Breast epithelium (tissue), 4 donors: ENCODE measurements around the gene DNAH9. TPM values are rescaled to one million over a fixed set of nuclear protein-coding genes. Genes with fewer than 3 reads are reported as not detected.
"Not testable (repeated sequence)": the region's sequence is repeated elsewhere in the genome, so short reads cannot be mapped to it uniquely, and the experiment has no call there.

Experiments
- DNase-seq, 2 donors: peaks; one replicate each; pipeline ENCODE4 v3.0.0-alpha.2; 2019; ENCODE audit warnings: low spot score in 2 of 2
- H3K27ac ChIP-seq, 2 donors: fragments of 200-600 bp; sonication (generic) in 1 of 2; one replicate each; pipeline ENCODE4 v1.5.1; 2016 to 2019; ENCODE audit warnings: mild to moderate bottlenecking in 1 of 2
- H3K27me3 ChIP-seq, 2 donors: fragments of 200-600 bp; sonication (generic) in 1 of 2; one replicate each; pipeline versions ENCODE4 v1.5.1 to v1.6.0; 2017 to 2019; ENCODE audit warnings: control low read depth in 1 of 2, mild to moderate bottlenecking in 1 of 2
- H3K36me3 ChIP-seq: fragments of 200-600 bp; one replicate; pipeline ENCODE4 v1.5.1; 2019
- H3K4me1 ChIP-seq, 2 donors: fragments of 200-600 bp; sonication (generic); one replicate each; pipeline ENCODE4 v1.5.1; 2016 to 2019; ENCODE audit warnings: control low read depth in 1 of 2
- H3K4me3 ChIP-seq, 3 donors: fragments of 200-600 bp; sonication (generic); 1 replicate in 2 of 3; 2 replicates in 1 of 3; pipeline ENCODE4 v1.5.1; 2016 to 2019; ENCODE audit warnings: mild to moderate bottlenecking in 3 of 3, moderate library complexity in 2 of 3
- H3K9me3 ChIP-seq, 2 donors: fragments of 200-600 bp; sonication (generic) in 1 of 2; one replicate each; pipeline ENCODE4 v1.5.1; 2016 to 2019; ENCODE audit warnings: control low read depth in 1 of 2
- POLR2A ChIP-seq: fragments of 450-650 bp; IDR thresholded peaks from one replicate; pipeline ENCODE4 v1.6.1; 2016; ENCODE audit warnings: antibody characterized with exemption, mild to moderate bottlenecking, moderate library complexity
- POLR2AphosphoS5 ChIP-seq, 3 donors: sonication (generic); formaldehyde crosslinking; IDR thresholded peaks; one replicate each; pipeline ENCODE4 v1.6.1; 2017; ENCODE audit warnings: antibody characterized with exemption in 3 of 3
- intact Hi-C: fragments of 100-400 bp; cut with DNase I; formaldehyde crosslinking; loops from one replicate; pipeline ENCODE4 v1.15.1; 2023; ENCODE audit warnings: low total_unique reads
- total RNA-seq, 3 donors: library from RNA; depleted of rRNA; stranded (reverse); fragments of >200 nt; gene quantifications; one replicate each; pipeline ENCODE4 v1.1.0, GENCODE V29; 2016
- TF ChIP-seq, protein P1 (sequence below), 3 donors: fragments of 450-650 bp; IDR thresholded peaks; one replicate each; pipeline ENCODE4 v1.5.1; 2016 to 2017; ENCODE audit warnings: antibody characterized with exemption in 3 of 3, mild to moderate bottlenecking in 3 of 3, moderate library complexity in 3 of 3

DNAH9 gene
- total RNA-seq, 3 donors from 2014 or later = 0.66 to 3.5 (median 1.2) TPM

DNA sequence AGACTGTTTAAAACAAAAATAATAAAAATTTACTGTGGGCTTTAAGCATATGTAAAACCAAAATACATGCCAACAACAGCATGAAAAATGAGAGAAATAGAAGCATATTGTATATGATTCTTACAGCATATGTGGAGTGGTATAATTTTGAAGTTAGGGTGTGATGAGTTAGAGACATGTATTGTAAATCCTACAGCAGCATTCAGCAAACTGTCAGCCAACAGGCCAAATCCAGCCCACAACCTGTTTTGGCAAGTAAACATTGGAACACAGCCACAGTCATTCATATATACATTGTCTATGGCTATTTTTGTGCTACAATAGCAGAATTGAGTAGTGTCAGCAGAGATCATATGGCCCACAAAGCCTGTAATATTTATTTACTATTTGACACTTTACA, 356.7 kb downstream of the DNAH9 start:
- H3K36me3 ChIP-seq = peaks cover 7% of the 10 kb centered on the region
- H3K4me1 ChIP-seq = no peaks in the 10 kb centered on the region
- intact Hi-C loops = no loop called here
- no peaks in the 10 kb centered on the region for H3K27me3 ChIP-seq
- TF ChIP-seq, protein P1, sequence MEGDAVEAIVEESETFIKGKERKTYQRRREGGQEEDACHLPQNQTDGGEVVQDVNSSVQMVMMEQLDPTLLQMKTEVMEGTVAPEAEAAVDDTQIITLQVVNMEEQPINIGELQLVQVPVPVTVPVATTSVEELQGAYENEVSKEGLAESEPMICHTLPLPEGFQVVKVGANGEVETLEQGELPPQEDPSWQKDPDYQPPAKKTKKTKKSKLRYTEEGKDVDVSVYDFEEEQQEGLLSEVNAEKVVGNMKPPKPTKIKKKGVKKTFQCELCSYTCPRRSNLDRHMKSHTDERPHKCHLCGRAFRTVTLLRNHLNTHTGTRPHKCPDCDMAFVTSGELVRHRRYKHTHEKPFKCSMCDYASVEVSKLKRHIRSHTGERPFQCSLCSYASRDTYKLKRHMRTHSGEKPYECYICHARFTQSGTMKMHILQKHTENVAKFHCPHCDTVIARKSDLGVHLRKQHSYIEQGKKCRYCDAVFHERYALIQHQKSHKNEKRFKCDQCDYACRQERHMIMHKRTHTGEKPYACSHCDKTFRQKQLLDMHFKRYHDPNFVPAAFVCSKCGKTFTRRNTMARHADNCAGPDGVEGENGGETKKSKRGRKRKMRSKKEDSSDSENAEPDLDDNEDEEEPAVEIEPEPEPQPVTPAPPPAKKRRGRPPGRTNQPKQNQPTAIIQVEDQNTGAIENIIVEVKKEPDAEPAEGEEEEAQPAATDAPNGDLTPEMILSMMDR (IDR thresholded peaks at IDR 0.05) = no peak
- TF ChIP-seq POLR2AphosphoS5 (IDR thresholded peaks at IDR 0.05) = no peak
- no peak for TF ChIP-seq POLR2A
- no peak overlapping the region for H3K4me3 ChIP-seq
- DNase-seq = no peak
- H3K27ac ChIP-seq = no peak overlapping the region
- peaks cover 4 to 20% of the 10 kb centered on the region in 2 donors for H3K9me3 ChIP-seq

DNA sequence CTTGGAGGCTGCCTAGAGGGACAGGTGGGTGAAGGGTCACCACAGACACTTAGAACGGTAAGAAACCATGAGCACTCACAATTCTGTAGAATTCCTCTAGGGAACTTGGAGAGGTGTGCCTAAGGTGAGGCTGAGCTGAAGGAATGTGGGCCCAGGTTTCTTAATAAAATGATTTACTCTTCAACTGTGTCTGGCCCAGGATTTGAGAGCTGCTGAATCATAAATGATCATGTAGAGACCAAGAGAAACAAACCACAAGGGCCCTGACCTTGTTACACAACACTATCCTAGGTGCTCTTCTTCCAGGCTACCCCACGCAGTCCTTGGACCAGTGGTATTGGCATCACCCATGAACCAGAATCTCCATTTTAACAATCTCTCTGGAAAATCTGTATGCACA, 371.3 kb downstream of the DNAH9 start:
- intact Hi-C loops = no loop called here

DNA sequence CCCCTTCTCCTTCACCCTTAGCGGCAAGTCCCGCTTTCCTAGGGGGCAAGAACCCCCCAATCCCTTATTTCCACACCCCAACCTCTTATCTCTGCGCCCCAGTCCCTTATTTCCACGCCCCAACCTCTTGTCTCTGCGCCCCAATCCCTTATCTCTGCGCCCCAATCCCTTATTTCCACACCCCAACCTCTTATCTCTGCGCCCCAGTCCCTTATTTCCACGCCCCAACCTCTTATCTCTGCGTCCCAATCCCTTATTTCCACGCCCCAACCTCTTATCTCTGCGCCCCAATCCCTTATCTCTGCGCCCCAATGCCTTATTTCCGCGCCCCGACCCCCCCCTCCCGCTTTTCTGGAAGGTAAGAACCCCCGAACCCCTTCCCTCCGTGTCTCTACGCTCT, 374.5 kb downstream of the DNAH9 start:
- intact Hi-C loops, DNase-seq, H3K4me1 ChIP-seq, H3K27me3 ChIP-seq, H3K36me3 ChIP-seq, H3K4me3 ChIP-seq, H3K27ac ChIP-seq: not testable (repeated sequence)
- H3K9me3 ChIP-seq = peaks cover 6 to 16% of the 10 kb centered on the region in 2 donors

More for the DNA sequence above, 371.3 kb downstream of the DNAH9 start:
- TF ChIP-seq POLR2A (no peak), POLR2AphosphoS5 (IDR thresholded peaks at IDR 0.05) (no peak)
- TF ChIP-seq, protein P1 (IDR thresholded peaks at IDR 0.05) = no peak
- H3K4me3 ChIP-seq = no peak overlapping the region
- H3K4me1 ChIP-seq = no peaks in the 10 kb centered on the region
- no peak overlapping the region for H3K27ac ChIP-seq
- H3K9me3 ChIP-seq = peaks cover 13 to 39% of the 10 kb centered on the region in 2 donors
- no peaks in the 10 kb centered on the region for H3K36me3 ChIP-seq
- no peak for DNase-seq
- H3K27me3 ChIP-seq = no peaks in the 10 kb centered on the region

DNA sequence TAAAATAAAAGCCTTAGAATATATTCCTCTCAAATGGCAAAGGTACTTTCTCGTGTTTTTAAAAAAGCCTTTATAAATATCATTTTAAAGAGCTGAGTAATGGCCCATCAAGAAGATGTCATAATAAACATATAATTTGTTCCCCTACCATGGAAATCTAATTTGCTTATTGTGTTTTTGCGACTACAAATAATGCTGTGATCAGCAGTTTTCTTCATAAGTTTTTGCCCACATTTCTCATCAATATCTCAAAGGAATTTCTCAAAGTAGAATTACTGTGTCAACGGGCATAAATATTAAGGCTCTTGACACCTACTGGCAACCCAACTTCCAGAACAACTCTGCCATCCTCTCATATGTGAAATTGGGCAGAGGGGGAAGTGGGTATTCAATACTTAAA, 381.5 kb downstream of the DNAH9 start:
- TF ChIP-seq, protein P1 (IDR thresholded peaks at IDR 0.05) = no peak
- no peak for TF ChIP-seq POLR2A
- no peak for TF ChIP-seq POLR2AphosphoS5 (IDR thresholded peaks at IDR 0.05)
- H3K27ac ChIP-seq = no peak overlapping the region
- no peaks in the 10 kb centered on the region for H3K9me3 ChIP-seq
- no peak for DNase-seq
- no peaks in the 10 kb centered on the region for H3K4me1 ChIP-seq
- H3K27me3 ChIP-seq = no peaks in the 10 kb centered on the region
- H3K36me3 ChIP-seq = no peaks in the 10 kb centered on the region
- no peak overlapping the region for H3K4me3 ChIP-seq
- intact Hi-C loops = no loop called here

DNA sequence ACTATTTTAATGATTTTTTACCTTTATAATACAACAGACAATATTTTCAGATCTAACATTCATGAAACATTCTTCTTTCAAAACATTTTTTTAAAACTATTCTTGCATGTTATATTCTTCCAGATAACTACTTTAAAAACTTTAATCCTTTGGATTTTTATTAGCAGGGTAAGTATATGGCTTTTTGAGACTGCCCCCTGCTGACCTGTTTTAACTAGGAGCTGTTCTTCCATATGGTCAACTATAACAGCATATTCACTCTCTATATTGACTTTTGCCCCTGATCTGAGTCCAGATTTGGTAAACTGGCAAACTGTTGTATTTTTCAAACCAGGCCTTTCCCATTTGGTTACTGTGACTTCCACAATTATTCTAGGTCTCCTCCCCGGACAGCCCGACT, 382.5 kb downstream of the DNAH9 start:
- H3K27me3 ChIP-seq = no peaks in the 10 kb centered on the region
- H3K36me3 ChIP-seq = no peaks in the 10 kb centered on the region
- no peaks in the 10 kb centered on the region for H3K9me3 ChIP-seq
- intact Hi-C loops = no loop called here
- H3K4me3 ChIP-seq = no peak overlapping the region
- H3K27ac ChIP-seq = no peak overlapping the region
- TF ChIP-seq POLR2AphosphoS5 (IDR thresholded peaks at IDR 0.05) = no peak
- no peaks in the 10 kb centered on the region for H3K4me1 ChIP-seq
- no peak for DNase-seq

DNA sequence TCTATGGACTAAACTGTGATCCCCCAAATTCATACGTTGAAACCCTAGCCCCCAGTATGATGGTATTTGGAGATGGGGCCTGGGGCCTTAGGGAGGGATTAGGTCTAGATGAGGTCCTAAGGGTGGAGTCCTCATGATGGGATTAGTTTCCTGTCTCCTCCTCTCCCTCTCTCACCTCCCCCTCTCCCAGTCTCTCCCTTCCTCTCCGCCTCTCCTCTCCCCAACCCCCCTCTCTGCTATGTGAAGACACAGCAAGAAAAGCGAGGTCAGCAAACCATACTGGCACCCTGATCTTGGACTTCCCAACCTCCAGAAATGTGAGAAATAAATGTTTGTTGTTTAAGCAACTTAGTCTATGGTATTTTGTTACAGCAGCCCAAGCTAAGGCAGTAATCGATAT, 383.6 kb downstream of the DNAH9 start:
- H3K4me1 ChIP-seq = no peaks in the 10 kb centered on the region
- intact Hi-C loops = no loop called here

More for the DNA sequence above, 383.6 kb downstream of the DNAH9 start:
- Histone ChIP-seq H3K4me3 (no peak overlapping the region), H3K36me3 (no peaks in the 10 kb centered on the region), H3K27ac (no peak overlapping the region), H3K27me3 (no peaks in the 10 kb centered on the region), H3K9me3 (no peaks in the 10 kb centered on the region)
- DNase-seq = no peak
- TF ChIP-seq POLR2AphosphoS5 (IDR thresholded peaks at IDR 0.05) = no peak
- TF ChIP-seq POLR2A = no peak
- TF ChIP-seq, protein P1 (IDR thresholded peaks at IDR 0.05) = no peak
